ENCODE results near the gene SMAD2.
A peak's percentile ranks its signal among the peaks of the same experiment; 100 is the strongest.

The SMAD2 gene

DNA sequence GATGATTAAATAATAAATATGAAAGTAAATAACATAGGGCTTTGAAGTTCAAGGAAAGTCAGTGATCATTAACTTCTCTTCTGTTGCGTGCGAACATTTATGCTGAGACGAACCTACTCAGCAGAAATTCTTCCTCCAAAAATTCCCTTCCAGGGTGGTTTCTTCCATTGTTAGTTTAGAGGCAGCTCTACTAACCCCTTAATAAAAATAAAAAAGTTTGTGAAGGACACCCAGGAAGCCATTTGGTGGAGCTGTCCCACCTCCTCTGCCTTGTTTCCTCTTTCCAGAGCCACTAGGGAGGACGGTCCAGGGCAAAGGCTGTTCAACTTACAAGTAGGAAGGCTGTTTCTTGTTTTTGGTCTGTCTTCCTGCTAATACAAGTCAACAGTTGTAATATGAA, 2.1 kb upstream of the SMAD2 start:
- TF ChIP-seq, protein P1, sequence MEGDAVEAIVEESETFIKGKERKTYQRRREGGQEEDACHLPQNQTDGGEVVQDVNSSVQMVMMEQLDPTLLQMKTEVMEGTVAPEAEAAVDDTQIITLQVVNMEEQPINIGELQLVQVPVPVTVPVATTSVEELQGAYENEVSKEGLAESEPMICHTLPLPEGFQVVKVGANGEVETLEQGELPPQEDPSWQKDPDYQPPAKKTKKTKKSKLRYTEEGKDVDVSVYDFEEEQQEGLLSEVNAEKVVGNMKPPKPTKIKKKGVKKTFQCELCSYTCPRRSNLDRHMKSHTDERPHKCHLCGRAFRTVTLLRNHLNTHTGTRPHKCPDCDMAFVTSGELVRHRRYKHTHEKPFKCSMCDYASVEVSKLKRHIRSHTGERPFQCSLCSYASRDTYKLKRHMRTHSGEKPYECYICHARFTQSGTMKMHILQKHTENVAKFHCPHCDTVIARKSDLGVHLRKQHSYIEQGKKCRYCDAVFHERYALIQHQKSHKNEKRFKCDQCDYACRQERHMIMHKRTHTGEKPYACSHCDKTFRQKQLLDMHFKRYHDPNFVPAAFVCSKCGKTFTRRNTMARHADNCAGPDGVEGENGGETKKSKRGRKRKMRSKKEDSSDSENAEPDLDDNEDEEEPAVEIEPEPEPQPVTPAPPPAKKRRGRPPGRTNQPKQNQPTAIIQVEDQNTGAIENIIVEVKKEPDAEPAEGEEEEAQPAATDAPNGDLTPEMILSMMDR (IDR thresholded peaks at IDR 0.05; ENCODE audit: low read depth, low read length, missing control alignments), result no peak
- in situ Hi-C loops (cut with HindIII; ENCODE audit: low sequenced_read_pairs), result no loop called here
- no peak overlapping the region for H3K4me3 ChIP-seq (ENCODE audit: low read depth, low read length)
- DNase-seq (ENCODE audit: low read depth), result no peak

DNA sequence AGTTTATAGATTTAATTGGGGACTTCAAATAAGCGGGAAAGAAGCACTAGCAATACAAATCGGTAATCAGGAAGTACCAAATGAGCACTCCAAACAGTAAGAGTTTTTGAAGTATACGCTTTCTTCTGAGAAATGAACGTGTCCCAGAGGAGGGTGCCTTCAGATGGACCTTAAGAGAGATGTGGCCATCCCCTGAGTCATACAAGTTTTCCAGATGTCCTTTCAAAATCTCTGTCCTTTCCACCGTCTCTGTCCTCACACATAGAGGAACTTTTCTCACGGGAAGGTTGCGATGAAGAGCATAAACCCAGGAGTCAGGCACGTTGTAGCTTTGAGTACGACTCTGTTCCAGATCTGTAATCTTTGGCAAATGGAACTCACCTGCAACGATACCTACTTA, 1.7 kb upstream of the SMAD2 start:
- TF ChIP-seq, protein P1 (IDR thresholded peaks at IDR 0.05; ENCODE audit: low read depth, low read length, missing control alignments), result no peak
- no peak for DNase-seq (ENCODE audit: low read depth)
- in situ Hi-C loops (cut with HindIII; ENCODE audit: low sequenced_read_pairs), result no loop called here
- no peak overlapping the region for H3K4me3 ChIP-seq (ENCODE audit: low read depth, low read length)

DNA sequence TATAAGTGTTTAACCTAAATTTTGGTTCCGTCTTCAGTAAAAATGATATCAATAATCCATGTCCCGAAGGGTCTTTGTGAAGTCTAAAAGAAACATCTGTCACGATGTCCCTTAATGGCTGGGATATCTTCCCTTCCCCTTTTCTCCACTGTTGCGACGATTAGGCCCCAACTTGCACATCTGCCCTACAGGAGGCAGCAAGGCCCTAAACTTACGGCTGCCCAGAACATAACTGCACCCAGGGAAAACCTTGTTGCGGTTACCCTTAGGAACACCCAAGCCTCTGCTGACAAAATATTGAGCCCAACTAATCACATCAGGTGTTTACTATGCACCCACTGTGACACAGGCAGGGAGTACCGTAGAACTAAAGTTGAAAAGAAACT, 1.3 kb upstream of the SMAD2 start:
- TF ChIP-seq, protein P1 (IDR thresholded peaks at IDR 0.05; ENCODE audit: low read depth, low read length, missing control alignments), result no peak
- in situ Hi-C loops (cut with HindIII; ENCODE audit: low sequenced_read_pairs), result no loop called here
- no peak for DNase-seq (ENCODE audit: low read depth)
- peak overlapping the region; percentile 88 for H3K4me3 ChIP-seq (ENCODE audit: low read depth, low read length)

DNA sequence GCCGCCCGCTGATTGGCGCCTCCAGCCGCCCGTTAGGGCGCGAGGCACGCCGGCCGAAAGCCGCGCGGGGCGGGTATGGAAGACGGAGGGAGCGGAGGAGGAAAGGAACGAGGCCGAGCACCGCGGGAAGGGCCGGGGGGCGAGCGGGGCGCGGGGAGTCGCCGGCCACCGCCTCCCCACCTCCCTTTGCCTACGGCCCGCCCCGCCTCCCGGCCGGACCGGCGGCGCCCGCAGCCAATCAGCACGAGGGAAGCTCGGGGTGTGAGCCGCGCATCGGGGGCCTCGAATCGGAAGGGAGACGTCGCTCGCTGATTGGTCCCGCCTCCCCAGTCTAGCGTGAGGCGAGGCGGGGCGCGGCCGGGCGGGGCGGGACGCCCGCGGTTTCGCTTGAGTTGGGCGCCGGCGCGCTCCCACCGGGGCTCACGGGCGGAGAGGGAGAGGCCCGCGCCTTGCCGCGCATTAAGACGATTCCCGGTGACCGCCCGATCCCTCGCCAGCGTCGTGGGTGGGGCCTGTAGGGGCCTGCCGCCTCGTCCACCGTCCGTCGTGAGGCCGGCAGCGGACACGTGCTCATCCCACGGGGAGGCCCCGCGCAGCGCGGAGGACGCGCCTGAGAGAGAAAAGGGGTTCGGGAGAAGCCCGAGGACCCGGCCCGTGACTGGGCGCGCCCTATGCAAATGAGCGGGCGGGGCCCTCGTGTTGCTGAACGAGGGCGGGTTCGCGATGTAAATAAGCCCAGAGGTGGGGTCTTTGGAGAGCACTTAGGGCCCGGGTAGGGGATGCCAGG, 665 bp upstream of the SMAD2 start:
- peak; percentile 91 for DNase-seq (ENCODE audit: low read depth)
- TF ChIP-seq, protein P1 (IDR thresholded peaks at IDR 0.05; ENCODE audit: low read depth, low read length, missing control alignments), result no peak
- in situ Hi-C loops (cut with HindIII; ENCODE audit: low sequenced_read_pairs), result no loop called here
- peak overlapping the region; percentile 88 for H3K4me3 ChIP-seq (ENCODE audit: low read depth, low read length)

DNA sequence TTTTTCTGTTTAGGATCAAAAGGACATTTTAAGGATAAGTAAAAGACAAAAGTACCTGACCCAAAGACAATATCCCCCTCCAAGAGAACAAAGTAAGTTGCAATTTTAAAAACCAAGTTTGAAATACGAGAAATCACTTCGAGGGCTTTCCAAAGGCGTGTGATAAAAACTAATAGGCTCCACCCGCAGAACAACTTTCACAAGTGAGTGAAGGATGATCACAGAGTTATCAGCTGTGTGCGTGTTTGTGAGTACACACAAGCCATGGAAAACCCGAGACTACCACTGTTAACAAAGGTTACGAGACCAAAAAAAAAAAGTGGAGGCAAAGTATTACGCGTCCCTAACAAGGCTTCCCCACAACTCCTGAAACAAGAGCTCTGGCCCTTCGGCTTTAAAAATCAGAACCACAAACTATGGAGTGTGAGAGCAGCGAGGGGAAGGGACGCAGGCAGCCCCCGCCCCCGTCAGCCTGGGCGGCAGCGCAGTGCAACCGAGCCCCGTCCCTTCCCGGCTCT, 719 bp downstream of the SMAD2 start:
- in situ Hi-C loops (cut with HindIII; ENCODE audit: low sequenced_read_pairs), result loop anchor here (5.0 kb wide), 1 partner anchor 37 kb away; no protein-coding TSS in a partner anchor
- no peak for DNase-seq (ENCODE audit: low read depth)
- TF ChIP-seq, protein P1 (IDR thresholded peaks at IDR 0.05; ENCODE audit: low read depth, low read length, missing control alignments), result no peak
- peak overlapping the region; percentile 88 for H3K4me3 ChIP-seq (ENCODE audit: low read depth, low read length)

DNA sequence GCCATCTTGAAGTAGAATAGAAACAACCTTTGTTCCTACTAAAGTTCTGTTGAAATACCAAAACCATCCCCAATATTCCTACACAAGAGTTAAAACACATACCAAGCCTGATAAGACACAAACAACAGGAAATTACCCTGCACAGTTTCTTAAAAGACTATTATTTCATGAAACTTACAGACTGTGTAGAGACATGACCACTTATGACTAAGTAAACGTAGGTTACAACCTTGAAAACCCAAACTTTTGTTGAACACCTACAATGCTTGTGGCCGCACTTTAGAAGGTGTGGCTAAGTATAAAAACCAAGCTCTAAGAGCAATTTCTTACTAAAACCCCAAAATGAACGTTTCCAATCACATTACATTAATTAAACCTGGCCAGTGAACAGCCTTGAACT, 2.0 kb downstream of the SMAD2 start:
- in situ Hi-C loops (cut with HindIII; ENCODE audit: low sequenced_read_pairs), result loop anchor here (5.0 kb wide), 1 partner anchor 36 kb away; no protein-coding TSS in a partner anchor
- no peak for DNase-seq (ENCODE audit: low read depth)
- TF ChIP-seq, protein P1 (IDR thresholded peaks at IDR 0.05; ENCODE audit: low read depth, low read length, missing control alignments), result no peak
- H3K4me3 ChIP-seq (ENCODE audit: low read depth, low read length), result peak overlapping the region; percentile 88
